Cardiac muscle cell (in vitro differentiated cells and primary cell): ENCODE measurements around the gene MYOM3. TPM values are rescaled to one million over a fixed set of nuclear protein-coding genes. Genes with fewer than 3 reads are reported as not detected.
A peak's percentile ranks its signal among the peaks of the same experiment; 100 is the strongest.

Source experiments
- DNase-seq, 2 donors: peaks; one replicate each; pipeline versions ENCODE4 v3.0.0 to v3.0.0-alpha.2; 2010 to 2017; ENCODE audit warnings: low read depth in 1 of 2, low spot score in 1 of 2
- H3K27ac ChIP-seq: fragments of 200-600 bp; sonication (generic); 2 replicates; pipeline ENCODE4 v1.5.1; 2016
- H3K27me3 ChIP-seq: fragments of 200-600 bp; sonication (generic); 2 replicates; pipeline ENCODE4 v1.6.0; 2016; ENCODE audit warnings: control low read depth
- H3K36me3 ChIP-seq: fragments of 200-600 bp; sonication (generic); 2 replicates; pipeline ENCODE4 v1.5.1; 2016; ENCODE audit warnings: control low read depth
- H3K4me1 ChIP-seq: fragments of 200-600 bp; sonication (generic); 2 replicates; pipeline ENCODE4 v1.8.1; 2017; ENCODE audit warnings: low read depth, mild to moderate bottlenecking, mixed run types
- H3K4me3 ChIP-seq: fragments of 200-600 bp; sonication (generic); 2 replicates; pipeline ENCODE4 v1.5.1; 2016; ENCODE audit warnings: mild to moderate bottlenecking
- H3K9me3 ChIP-seq: fragments of 200-600 bp; sonication (generic); 2 replicates; pipeline ENCODE4 v1.5.1; 2017; ENCODE audit warnings: low read depth, mild to moderate bottlenecking, control low read depth
- polyA plus RNA-seq: library from polyadenylated mRNA; unstranded; fragments of >200 nt; fragmentation: Nextera tagmentation; extraction: Ambion mirVana; gene quantifications from 2 replicates; pipeline ENCODE4 v1.2.1, GENCODE V29; 2016
- total RNA-seq: library from RNA; depleted of rRNA; stranded (reverse); fragments of >200 nt; gene quantifications from 2 replicates; pipeline ENCODE4 v1.2.3, GENCODE V29; 2016
- TF ChIP-seq, protein P1 (sequence below): IDR thresholded peaks from 2 replicates; pipeline ENCODE4 v1.5.1; 2012; ENCODE audit warnings: low read depth, mild to moderate bottlenecking, low read length

MYOM3 gene
- total and polyA plus RNA-seq, 2 experiments from 2014 or later: 0.71 TPM; not detected in 1

DNA sequence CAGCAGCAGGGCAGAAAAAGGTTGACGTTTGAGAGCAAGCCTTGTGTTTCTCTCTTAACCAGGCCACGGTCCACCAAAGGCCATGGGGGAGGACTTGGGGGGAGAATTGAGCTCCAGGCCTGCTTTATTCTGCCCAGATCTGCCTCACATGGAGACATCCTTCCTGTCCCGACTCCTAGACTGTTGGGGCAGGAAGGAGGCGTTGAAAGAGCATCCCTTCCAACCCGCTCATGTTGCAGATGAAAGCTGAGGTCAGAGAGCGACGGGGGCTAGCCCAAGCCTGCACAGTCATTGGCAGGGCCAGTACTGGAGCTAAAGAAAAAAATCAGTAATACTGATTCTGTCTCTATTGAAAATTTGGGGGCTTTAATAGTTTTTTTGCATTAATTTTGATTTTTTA, 46.6 kb downstream of the MYOM3 start:
- Histone ChIP-seq H3K27ac (no peak overlapping the region), H3K36me3 (no peaks in the 10 kb centered on the region), H3K9me3 (no peaks in the 10 kb centered on the region), H3K27me3 (no peaks in the 10 kb centered on the region), H3K4me1 (no peaks in the 10 kb centered on the region), H3K4me3 (no peak overlapping the region)
- TF ChIP-seq, protein P1, sequence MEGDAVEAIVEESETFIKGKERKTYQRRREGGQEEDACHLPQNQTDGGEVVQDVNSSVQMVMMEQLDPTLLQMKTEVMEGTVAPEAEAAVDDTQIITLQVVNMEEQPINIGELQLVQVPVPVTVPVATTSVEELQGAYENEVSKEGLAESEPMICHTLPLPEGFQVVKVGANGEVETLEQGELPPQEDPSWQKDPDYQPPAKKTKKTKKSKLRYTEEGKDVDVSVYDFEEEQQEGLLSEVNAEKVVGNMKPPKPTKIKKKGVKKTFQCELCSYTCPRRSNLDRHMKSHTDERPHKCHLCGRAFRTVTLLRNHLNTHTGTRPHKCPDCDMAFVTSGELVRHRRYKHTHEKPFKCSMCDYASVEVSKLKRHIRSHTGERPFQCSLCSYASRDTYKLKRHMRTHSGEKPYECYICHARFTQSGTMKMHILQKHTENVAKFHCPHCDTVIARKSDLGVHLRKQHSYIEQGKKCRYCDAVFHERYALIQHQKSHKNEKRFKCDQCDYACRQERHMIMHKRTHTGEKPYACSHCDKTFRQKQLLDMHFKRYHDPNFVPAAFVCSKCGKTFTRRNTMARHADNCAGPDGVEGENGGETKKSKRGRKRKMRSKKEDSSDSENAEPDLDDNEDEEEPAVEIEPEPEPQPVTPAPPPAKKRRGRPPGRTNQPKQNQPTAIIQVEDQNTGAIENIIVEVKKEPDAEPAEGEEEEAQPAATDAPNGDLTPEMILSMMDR: no peak
- DNase-seq: no peak

DNA sequence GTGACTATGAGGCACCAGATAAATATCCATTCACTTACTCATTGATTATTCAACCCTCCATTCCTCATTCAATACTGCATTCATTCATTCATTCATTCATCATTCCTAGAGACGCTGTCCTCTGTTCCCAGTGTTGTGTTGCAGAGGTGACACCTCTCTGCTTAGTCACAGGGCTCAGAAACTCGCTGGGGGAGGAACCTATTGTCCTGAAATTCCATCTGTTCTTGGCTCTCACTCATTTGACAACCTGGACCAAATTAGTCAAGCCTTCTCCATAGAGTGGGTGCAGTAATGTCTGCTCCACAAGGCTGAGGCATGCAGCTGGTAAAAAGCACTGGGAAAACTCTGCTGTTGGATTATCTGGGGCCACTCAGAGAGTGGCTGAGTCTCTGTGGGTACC, 49.7 kb downstream of the MYOM3 start:
- no peaks in the 10 kb centered on the region for H3K27me3 ChIP-seq
- H3K36me3 ChIP-seq: no peaks in the 10 kb centered on the region
- H3K9me3 ChIP-seq: no peaks in the 10 kb centered on the region
- no peak overlapping the region for H3K27ac ChIP-seq
- DNase-seq: no peak
- H3K4me3 ChIP-seq: no peak overlapping the region
- no peaks in the 10 kb centered on the region for H3K4me1 ChIP-seq
- TF ChIP-seq, protein P1: no peak

GRCh38 chr1:24060482-24060881, 51.5 kb downstream of the MYOM3 start:
- Histone ChIP-seq H3K4me1 (no peaks in the 10 kb centered on the region), H3K9me3 (no peaks in the 10 kb centered on the region), H3K36me3 (no peaks in the 10 kb centered on the region), H3K4me3 (no peak overlapping the region), H3K27ac (no peak overlapping the region), H3K27me3 (no peaks in the 10 kb centered on the region)
- TF ChIP-seq, protein P1: no peak
- no peak for DNase-seq

DNA sequence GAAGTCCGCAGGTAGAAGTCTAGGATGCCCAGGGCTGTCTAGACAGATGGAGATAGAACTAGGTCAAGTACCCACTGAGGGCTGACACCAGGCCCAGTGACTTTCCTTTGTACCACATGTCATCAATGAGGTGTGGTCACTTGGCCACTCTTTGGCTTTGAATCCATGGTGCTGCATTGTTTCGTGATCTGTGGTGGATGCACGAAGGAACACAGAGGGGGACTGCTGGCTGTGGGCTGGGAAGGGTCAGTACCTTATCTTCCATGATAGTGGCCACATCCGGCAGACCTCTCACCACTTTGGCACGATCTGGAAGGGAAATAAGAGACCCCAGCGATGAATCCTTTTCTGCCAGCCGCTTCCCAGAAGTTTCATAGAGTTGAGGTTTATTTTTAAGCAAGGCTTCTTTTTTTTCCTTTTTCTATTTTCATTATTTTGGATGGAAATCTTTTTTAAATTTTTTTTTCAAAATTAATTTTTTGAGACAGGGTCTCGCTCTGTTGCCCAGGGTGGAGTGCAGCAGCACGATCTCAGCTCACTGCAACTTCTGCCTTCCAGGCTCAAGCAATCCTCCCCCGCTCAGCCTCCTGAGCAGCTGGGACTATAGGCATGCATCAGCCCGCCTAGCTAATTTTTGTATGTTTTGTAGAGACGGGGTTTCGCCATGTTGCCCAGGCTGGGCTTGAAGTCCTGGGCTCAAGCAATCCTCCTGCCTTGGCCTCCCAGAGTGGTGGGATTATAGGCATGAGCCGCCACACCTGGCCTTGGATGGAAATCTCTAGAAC, 53.1 kb downstream of the MYOM3 start:
- peak in 1 of 2 donors; percentile 12 for DNase-seq
- Histone ChIP-seq H3K36me3 (no peaks in the 10 kb centered on the region), H3K27ac (no peak overlapping the region), H3K27me3 (no peaks in the 10 kb centered on the region), H3K4me3 (no peak overlapping the region), H3K4me1 (no peaks in the 10 kb centered on the region), H3K9me3 (no peaks in the 10 kb centered on the region)
- TF ChIP-seq, protein P1: no peak

- H3K4me3 ChIP-seq: no peak overlapping the region
- no peak overlapping the region for H3K27ac ChIP-seq
- TF ChIP-seq, protein P1: no peak
- H3K27me3 ChIP-seq: no peaks in the 10 kb centered on the region
- H3K9me3 ChIP-seq: no peaks in the 10 kb centered on the region
- no peaks in the 10 kb centered on the region for H3K4me1 ChIP-seq
- no peak for DNase-seq
- no peaks in the 10 kb centered on the region for H3K36me3 ChIP-seq
Observed at GRCh38 chr1:24057171-24057570, 54.8 kb downstream of the MYOM3 start.
